Lung (tissue), 12 donors: ENCODE measurements around the gene TRPM3. TPM values are rescaled to one million over a fixed set of nuclear protein-coding genes. Genes with fewer than 3 reads are reported as not detected.

ENCODE experiments used
- ATAC-seq: fragments of 200-7000 bp; cut with Tn5 transposase; one replicate; pipeline ENCODE4 v1.9.1; 2020; ENCODE audit warnings: moderate number of reproducible peaks; ENCODE audit not compliant: insufficient read depth, low FRiP score
- DNase-seq, 3 donors: peaks; one replicate each; pipeline ENCODE4 v3.0.0-alpha.2; 2013 to 2017
- H3K27ac ChIP-seq, 2 donors: one replicate each; pipeline ENCODE4 v1.5.1; 2013; ENCODE audit warnings: mild to moderate bottlenecking in 2 of 2, moderate library complexity in 2 of 2, control low read depth in 1 of 2, inconsistent platforms in 1 of 2, low read depth in 1 of 2, low read length in 1 of 2
- H3K27me3 ChIP-seq, 3 donors: one replicate each; pipeline ENCODE4 v1.5.1; 2013; ENCODE audit warnings: low read length in 2 of 3; ENCODE audit not compliant: control insufficient read depth in 3 of 3, insufficient read depth in 3 of 3
- H3K36me3 ChIP-seq, 4 donors: one replicate each; pipeline ENCODE4 v1.5.1; 2013; ENCODE audit warnings: low read length in 4 of 4, mild to moderate bottlenecking in 1 of 4, moderate library complexity in 1 of 4; ENCODE audit not compliant: control insufficient read depth in 4 of 4, insufficient read depth in 4 of 4
- H3K4me1 ChIP-seq, 5 donors: one replicate each; pipeline ENCODE4 v1.5.1; 2013; ENCODE audit warnings: low read length in 5 of 5, mild to moderate bottlenecking in 2 of 5, moderate library complexity in 1 of 5; ENCODE audit not compliant: control insufficient read depth in 5 of 5, insufficient read depth in 5 of 5
- H3K4me3 ChIP-seq: one replicate; pipeline ENCODE4 v1.5.1; 2013; ENCODE audit warnings: mild to moderate bottlenecking, control low read depth, moderate library complexity
- H3K9ac ChIP-seq, 2 donors: one replicate each; pipeline ENCODE4 v1.5.1; 2013; ENCODE audit warnings: low read length in 2 of 2, control low read depth in 1 of 2; ENCODE audit not compliant: insufficient read depth in 1 of 2
- H3K9me3 ChIP-seq, 4 donors: one replicate each; pipeline ENCODE4 v1.5.1; 2013; ENCODE audit warnings: low read length in 3 of 4, mild to moderate bottlenecking in 1 of 4, moderate library complexity in 1 of 4; ENCODE audit not compliant: control insufficient read depth in 4 of 4, insufficient read depth in 3 of 4
- CTCF ChIP-seq: IDR thresholded peaks from 2 replicates; pipeline ENCODE4 v1.5.1; 2012; ENCODE audit warnings: mild to moderate bottlenecking; ENCODE audit errors: control extremely low read depth, extremely low read depth
- WGBS, 2 donors: extraction: QIAGEN DNeasy Blood & Tissue Kit; methylation state at CpG; one replicate each; pipeline ENCODE4 v1.1.7; 2013; 5-methylcytosine and 5-hydroxymethylcytosine counted together
- polyA plus RNA-seq, 2 donors: library from polyadenylated mRNA; stranded (reverse); fragments of 200-250 nt; gene quantifications; one replicate each; pipeline ENCODE4 v1.2.1, GENCODE V29; 2013
- total RNA-seq, 2 donors: library from RNA; depleted of rRNA in 1 of 2; stranded (reverse); fragments of >200 nt in 1 of 2; gene quantifications; one replicate each; pipeline ENCODE4 v1.2.1, GENCODE V29; 2014 to 2021
- donor health status: control.
- donor health status: control.
- donor health status: Bipolar disorder and iron deficiency.
- donor health status: healthy.
- donor health status: DM: yes; HTN: yes; CAD: no.

TRPM3 gene
- total and polyA plus RNA-seq, 4 donors, result 0.02 to 1.4 (median 0.49) TPM; not detected in 1

DNA sequence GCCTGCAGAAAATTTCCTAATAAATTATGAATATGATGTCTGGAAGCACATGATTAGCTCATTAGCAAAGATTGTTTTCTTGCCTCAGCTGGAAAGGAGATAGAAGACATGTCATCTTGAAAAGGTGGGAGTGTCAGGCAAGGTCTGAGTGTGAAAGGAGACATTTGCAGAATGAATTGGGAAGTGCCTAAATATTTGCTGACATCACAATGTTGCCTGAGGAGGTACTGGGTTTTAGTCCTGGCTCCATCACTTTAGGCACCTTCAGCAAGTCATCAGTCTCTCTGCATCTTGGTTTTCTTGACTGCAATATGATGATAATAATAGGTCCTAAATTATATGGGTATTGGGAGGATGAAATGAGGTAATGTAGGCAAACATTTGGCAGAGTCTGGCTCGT lies 140.1 kb downstream of the TRPM3 start:
- peaks cover 0 to 2% (median 0%) of the 10 kb centered on the region in 5 donors for H3K4me1 ChIP-seq
- no peaks in the 10 kb centered on the region for H3K36me3 ChIP-seq
- 39 to 74% methylated on average over 1 of the region's 1 CpG for WGBS, 2 donors
- no peak for ATAC-seq
- H3K4me3 ChIP-seq, result no peak overlapping the region
- DNase-seq, result no peak
- H3K9me3 ChIP-seq, result no peaks in the 10 kb centered on the region
- no peak overlapping the region for H3K9ac ChIP-seq
- no peak overlapping the region for H3K27ac ChIP-seq
- no peak for TF ChIP-seq CTCF
- no peaks in the 10 kb centered on the region for H3K27me3 ChIP-seq

DNA sequence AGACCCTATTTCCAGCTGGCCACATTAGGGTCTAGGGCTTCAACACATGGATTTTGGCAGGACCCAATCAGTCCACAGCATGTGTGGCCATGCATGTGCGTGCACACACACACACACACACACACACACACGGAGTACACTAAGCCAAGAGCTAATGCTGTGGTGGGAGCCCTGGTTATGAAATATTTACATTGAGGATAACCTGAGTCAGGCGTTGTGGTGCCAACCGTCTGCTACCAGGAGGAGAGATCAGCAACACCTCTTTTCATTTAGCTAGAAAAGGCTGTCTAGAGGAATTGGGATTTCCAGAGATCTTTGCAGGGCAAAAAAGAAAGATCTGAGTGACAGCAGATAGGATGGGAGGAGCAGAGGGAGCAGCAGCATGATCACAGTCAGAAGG lies 141.5 kb downstream of the TRPM3 start:
- Histone ChIP-seq H3K27ac (no peak overlapping the region), H3K9ac (no peak overlapping the region), H3K4me1 (peaks cover 0 to 2% (median 0%) of the 10 kb centered on the region in 5 donors), H3K36me3 (no peaks in the 10 kb centered on the region), H3K9me3 (no peaks in the 10 kb centered on the region), H3K27me3 (no peaks in the 10 kb centered on the region), H3K4me3 (no peak overlapping the region)
- DNase-seq (no peak), ATAC-seq (no peak)
- no peak for TF ChIP-seq CTCF
- WGBS, 2 donors, result 64 to 77% methylated on average over 4 of the region's 4 CpGs

DNA sequence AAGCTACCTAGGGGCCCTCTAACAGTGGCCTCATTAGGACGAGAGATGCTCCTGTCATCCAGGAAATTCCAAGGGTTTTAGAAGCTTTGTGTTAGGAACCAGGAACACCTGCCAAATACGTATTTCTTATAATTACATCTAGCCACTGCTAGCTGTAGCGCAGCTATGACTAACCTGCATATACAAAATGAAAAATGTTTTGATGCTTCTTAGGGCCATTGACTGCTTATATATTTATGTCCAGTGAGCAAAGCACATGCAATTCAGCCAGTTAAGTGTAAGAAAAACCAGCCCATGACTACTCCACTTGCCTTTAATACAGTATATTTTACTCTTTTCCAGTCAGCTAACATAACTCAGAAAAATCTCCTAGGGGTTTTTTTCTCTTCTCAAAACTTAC lies 143.3 kb downstream of the TRPM3 start:
- Histone ChIP-seq H3K36me3 (no peaks in the 10 kb centered on the region), H3K27ac (no peak overlapping the region), H3K4me3 (no peak overlapping the region), H3K9me3 (no peaks in the 10 kb centered on the region), H3K27me3 (no peaks in the 10 kb centered on the region), H3K4me1 (peaks cover 0 to 2% (median 0%) of the 10 kb centered on the region in 5 donors), H3K9ac (no peak overlapping the region)
- no peak for TF ChIP-seq CTCF
- ATAC-seq (no peak), DNase-seq (no peak)
- 75 to 88% methylated on average over 3 of the region's 3 CpGs for WGBS, 2 donors

- no peak overlapping the region for H3K9ac ChIP-seq
- H3K4me3 ChIP-seq, result no peak overlapping the region
- DNase-seq, result no peak
- peaks cover 0 to 2% (median 0%) of the 10 kb centered on the region in 5 donors for H3K4me1 ChIP-seq
- no peaks in the 10 kb centered on the region for H3K9me3 ChIP-seq
- ATAC-seq, result no peak
- H3K27ac ChIP-seq, result no peak overlapping the region
- no peaks in the 10 kb centered on the region for H3K27me3 ChIP-seq
- no peak for TF ChIP-seq CTCF
- 71 to 73% methylated on average over 5 of the region's 5 CpGs for WGBS, 2 donors
- H3K36me3 ChIP-seq, result no peaks in the 10 kb centered on the region
Observed at GRCh38 chr9:70975821-70976220, 145.6 kb downstream of the TRPM3 start.
